Colonic mucosa (tissue), 4 donors: ENCODE measurements around the gene TMEM81. TPM values are rescaled to one million over a fixed set of nuclear protein-coding genes. Genes with fewer than 3 reads are reported as not detected.

Experiments
- DNase-seq: peaks from one replicate; pipeline ENCODE4 v3.0.0-alpha.2; 2020
- H3K27ac ChIP-seq: fragments of 200-600 bp; one replicate; pipeline ENCODE4 v1.8.0; 2021
- H3K27me3 ChIP-seq: fragments of 200-600 bp; one replicate; pipeline ENCODE4 v1.8.0; 2021
- H3K36me3 ChIP-seq: fragments of 200-600 bp; one replicate; pipeline ENCODE4 v1.8.0; 2021
- H3K4me1 ChIP-seq: fragments of 200-600 bp; one replicate; pipeline ENCODE4 v1.8.0; 2021; ENCODE audit warnings: mild to moderate bottlenecking
- H3K4me3 ChIP-seq: fragments of 200-600 bp; one replicate; pipeline ENCODE4 v1.8.0; 2021
- H3K9ac ChIP-seq, 2 donors: one replicate each; pipeline ENCODE4 v1.7.0; 2013; ENCODE audit warnings: control low read depth in 2 of 2, low read depth in 2 of 2, low read length in 2 of 2
- H3K9me3 ChIP-seq: fragments of 200-600 bp; one replicate; pipeline ENCODE4 v1.8.0; 2021
- CTCF ChIP-seq: fragments of 200-600 bp; IDR thresholded peaks from one replicate; pipeline ENCODE4 v1.8.0; 2022; ENCODE audit warnings: antibody characterized with exemption, mild to moderate bottlenecking
- intact Hi-C: fragments of 100-400 bp; cut with DNase I; formaldehyde crosslinking; loops from one replicate; pipeline ENCODE4 v1.14.1; 2022
- total RNA-seq, 2 donors: library from RNA; stranded (reverse); fragmentation: NEBNext Ultra II Directional in 1 of 2; extraction: Animal tissue kit (Norgen Biotek cat#: 25700) in 1 of 2; gene quantifications; one replicate each; pipeline ENCODE4 v1.2.1, GENCODE V29; 2021
- donor health status: healthy.
- donor health status: DM: no; HTN: no; CAD: no.
- donor health status: DM: no; HTN: no; CAD: no.

Gene TMEM81
- total RNA-seq, 2 donors from 2014 or later, result 2.4 to 2.5 TPM

- Histone ChIP-seq H3K9ac (no peak overlapping the region), H3K9me3 (no peaks in the 10 kb centered on the region), H3K27me3 (peaks cover 25% of the 10 kb centered on the region), H3K4me1 (no peaks in the 10 kb centered on the region), H3K4me3 (no peak overlapping the region), H3K27ac (no peak overlapping the region), H3K36me3 (no peaks in the 10 kb centered on the region)
- intact Hi-C loops, result no loop called here
- TF ChIP-seq CTCF, result no peak
- no peak for DNase-seq
These were observed 39.1 kb downstream of the TMEM81 start for GRCh38 chr1:205045146-205045545.

GRCh38 chr1:205044741-205045140 lies 39.5 kb downstream of the TMEM81 start:
- Histone ChIP-seq H3K9me3 (no peaks in the 10 kb centered on the region), H3K36me3 (no peaks in the 10 kb centered on the region), H3K9ac (no peak overlapping the region), H3K27me3 (peaks cover 25% of the 10 kb centered on the region), H3K27ac (no peak overlapping the region), H3K4me3 (no peak overlapping the region), H3K4me1 (no peaks in the 10 kb centered on the region)
- intact Hi-C loops, result no loop called here
- no peak for DNase-seq
- TF ChIP-seq CTCF, result no peak

- H3K27me3 ChIP-seq, result peaks cover 25% of the 10 kb centered on the region
- intact Hi-C loops, result no loop called here
- no peak overlapping the region for H3K4me3 ChIP-seq
These were observed 40.4 kb downstream of the TMEM81 start for GRCh38 chr1:205043866-205044265.

GRCh38 chr1:205042911-205043806 lies 41.1 kb downstream of the TMEM81 start, which contains the start of gene CNTN2:
TSS of gene CNTN2 (plus strand) at chr1:205043212. CDS start at chr1:205053186, 9,974 bp downstream.
- H3K9me3 ChIP-seq, result no peaks in the 10 kb centered on the region
- H3K4me1 ChIP-seq, result no peaks in the 10 kb centered on the region
- H3K27me3 ChIP-seq, result peaks cover 25% of the 10 kb centered on the region

More at GRCh38 chr1:205043866-205044265, 40.4 kb downstream of the TMEM81 start:
- Histone ChIP-seq H3K36me3 (no peaks in the 10 kb centered on the region), H3K9ac (no peak overlapping the region), H3K4me1 (no peaks in the 10 kb centered on the region), H3K9me3 (no peaks in the 10 kb centered on the region), H3K27ac (no peak overlapping the region)
- TF ChIP-seq CTCF, result no peak
- no peak for DNase-seq

More at GRCh38 chr1:205042911-205043806, 41.1 kb downstream of the TMEM81 start, which contains the start of gene CNTN2:
- H3K4me3 ChIP-seq, result no peak within 1 kb of the TSS
- H3K9ac ChIP-seq, result no peak within 1 kb of the TSS
- DNase-seq, result no peak
- no peak for TF ChIP-seq CTCF
- H3K36me3 ChIP-seq, result no peaks in the 10 kb centered on the region
- no peak within 1 kb of the TSS for H3K27ac ChIP-seq
- intact Hi-C loops, result no loop called here
